K562 (cell line): ENCODE results near the gene CD300LD. TPM values are rescaled to one million over a fixed set of nuclear protein-coding genes. Genes with fewer than 3 reads are reported as not detected.

Experiments
- ATAC-seq: fragments of 200-7000 bp; cut with Tn5 transposase; 3 replicates; pipeline ENCODE4 v1.9.1; 2020; ENCODE audit warnings: moderate library complexity
- BruUV-seq: library from RNA; stranded (reverse); fragments of 400-500 nt; replicated peaks from 2 replicates; lab custom pipeline; 2021; lab: Mats Ljungman, UMichigan
- CTCF ChIA-PET: fragments of 300-600 bp; formaldehyde crosslinking; extraction: SDS; loops from one replicate; lab custom pipeline; 2021; ENCODE audit warnings: low intra/inter-chr PET ratio; lab: Yijun Ruan, JAX
- POLR2A ChIA-PET: fragments of 300-600, 350-650 bp; sonication (Branson Sonifier 250); formaldehyde crosslinking; extraction: SDS; loops from one replicate; lab custom pipeline; 2021; ENCODE audit warnings: antibody characterized with exemption, inconsistent platforms; lab: Yijun Ruan, JAX
- DNase-seq, 4 experiments: peaks; one replicate each; pipeline versions ENCODE4 v3.0.0 to v3.0.0-alpha.2; 2011 to 2018; ENCODE audit warnings: low spot score in 3 of 4, mixed read lengths in 3 of 4; ENCODE audit errors: extremely low read depth in 1 of 4
- FAIRE-seq: peaks from 2 replicates; lab custom pipeline; 2011; peaks lifted over from hg19 to GRCh38; lab: Jason Lieb, UNC
- H2AFZ ChIP-seq: 2 replicates; pipeline ENCODE4 v1.6.0; 2011; ENCODE audit warnings: low read depth, low read length, control low read depth, inconsistent platforms
- H3K27ac ChIP-seq: fragments of 200-600 bp; 3 replicates; pipeline ENCODE4 v1.8.0; 2011; ENCODE audit warnings: low read depth, mild to moderate bottlenecking, control low read depth, inconsistent platforms, low read length, moderate library complexity, mixed read lengths; ENCODE audit errors: extremely low read depth
- H3K27me3 ChIP-seq, 2 experiments: fragments of 300-600 bp in 1 of 2; 2 replicates in 1 of 2; 3 replicates in 1 of 2; pipeline versions ENCODE4 v1.6.0 to v1.8.0; 2011; ENCODE audit warnings: inconsistent platforms in 2 of 2, low read length in 2 of 2, mild to moderate bottlenecking in 1 of 2, mixed read lengths in 1 of 2, moderate library complexity in 1 of 2; ENCODE audit not compliant: control insufficient read depth in 2 of 2, insufficient read depth in 2 of 2
- H3K36me3 ChIP-seq: fragments of 300-600 bp; 3 replicates; pipeline ENCODE4 v1.8.0; 2011; ENCODE audit warnings: mild to moderate bottlenecking, low read length, inconsistent platforms; ENCODE audit not compliant: control insufficient read depth, insufficient read depth
- H3K4me1 ChIP-seq, 2 experiments: fragments of 200-600 bp in 1 of 2; replicated peaks in 1 of 2; 2 replicates in 1 of 2; 3 replicates in 1 of 2; pipeline versions ENCODE4 v1.5.1 to v1.8.0; 2011; ENCODE audit warnings: inconsistent platforms in 2 of 2, low read length in 2 of 2, mild to moderate bottlenecking in 1 of 2, mixed read lengths in 1 of 2, moderate library complexity in 1 of 2; ENCODE audit not compliant: control insufficient read depth in 2 of 2, insufficient read depth in 2 of 2
- H3K4me2 ChIP-seq: 2 replicates; pipeline ENCODE4 v1.6.1; 2011; ENCODE audit warnings: low read length, control low read depth, inconsistent platforms, mixed read lengths; ENCODE audit not compliant: insufficient read depth
- H3K4me3 ChIP-seq: fragments of 200-600 bp; sonication (generic), shearing (Covaris generic); 2 replicates; pipeline ENCODE4 v1.5.1; 2016; ENCODE audit warnings: control low read depth, inconsistent platforms
- H3K79me2 ChIP-seq: fragments of 200-600 bp; 3 replicates; pipeline ENCODE4 v1.8.0; 2011; ENCODE audit warnings: low read length, inconsistent platforms; ENCODE audit not compliant: control insufficient read depth, insufficient read depth
- H3K9ac ChIP-seq, 2 experiments: 2 replicates each; pipeline versions ENCODE4 v1.6.0 to v1.6.1; 2011; ENCODE audit warnings: low read depth in 2 of 2, low read length in 2 of 2, control low read depth in 1 of 2, inconsistent platforms in 1 of 2, mild to moderate bottlenecking in 1 of 2, mixed read lengths in 1 of 2; ENCODE audit not compliant: insufficient read depth in 1 of 2
- H3K9me1 ChIP-seq: one replicate; pipeline ENCODE4 v1.6.0; 2011; ENCODE audit warnings: inconsistent platforms, mild to moderate bottlenecking, low read length, moderate library complexity; ENCODE audit not compliant: control insufficient read depth, insufficient read depth
- H3K9me3 ChIP-seq: replicated peaks from 2 replicates; pipeline ENCODE4 v1.5.1; 2011; ENCODE audit warnings: low read depth, low read length, inconsistent platforms; ENCODE audit not compliant: control insufficient read depth, insufficient read depth
- H4K20me1 ChIP-seq: replicated peaks from 2 replicates; pipeline ENCODE4 v1.6.1; 2011; ENCODE audit warnings: low read length, inconsistent platforms, mixed read lengths; ENCODE audit not compliant: control insufficient read depth, insufficient read depth
- DEAF1 ChIP-seq: fragments of 450-650 bp; formaldehyde crosslinking; IDR thresholded peaks from 2 replicates; pipeline ENCODE4 v1.4.0; 2020; ENCODE audit warnings: mild to moderate bottlenecking, moderate library complexity
- MAFG ChIP-seq: fragments of 450-650 bp; conservative IDR thresholded peaks from 2 replicates; pipeline ENCODE4 v1.6.1; 2016; ENCODE audit warnings: missing genetic modification characterization, missing compliant biosample characterization
- MTF1 ChIP-seq: fragments of 250-450 bp; sonication (Bioruptor Pico); IDR thresholded peaks from 2 replicates; pipeline ENCODE4 v1.9.0; 2021; ENCODE audit warnings: moderate library complexity, mild to moderate bottlenecking, inconsistent platforms, borderline replicate concordance
- NFIC ChIP-seq: fragments of 450-650 bp; IDR thresholded peaks from 2 replicates; pipeline ENCODE4 v1.6.1; 2017; ENCODE audit warnings: mild to moderate bottlenecking, inconsistent platforms
- PHF21A ChIP-seq: fragments of 450-650 bp; IDR thresholded peaks from 2 replicates; pipeline ENCODE4 v1.6.1; 2017; ENCODE audit warnings: low read depth, borderline replicate concordance
- SMAD1 ChIP-seq: fragments of 150-350 bp; IDR thresholded peaks from 2 replicates; pipeline ENCODE4 v1.6.1; 2014; ENCODE audit warnings: low read length, low read depth; ENCODE audit not compliant: partially characterized antibody
- ZNF146 ChIP-seq: IDR thresholded peaks from one replicate; pipeline ENCODE4 v1.6.1; 2018; ENCODE audit warnings: missing compliant biosample characterization; ENCODE audit not compliant: unreplicated experiment
- ZNF318 ChIP-seq, 2 experiments: fragments of 450-650 bp; IDR thresholded peaks; 2 replicates each; pipeline ENCODE4 v1.6.1; 2016; ENCODE audit warnings: mild to moderate bottlenecking in 2 of 2, borderline replicate concordance in 1 of 2, low read depth in 1 of 2, moderate library complexity in 1 of 2
- ZNF717 ChIP-seq: fragments of 250-450 bp; sonication (Bioruptor Pico); IDR thresholded peaks from 2 replicates; pipeline ENCODE4 v1.5.0; 2021
- ZNF764 ChIP-seq: fragments of 250-450 bp; sonication (Bioruptor Pico); IDR thresholded peaks from 2 replicates; pipeline ENCODE4 v1.4.0; 2020; ENCODE audit warnings: low read depth, mild to moderate bottlenecking, moderate library complexity
- ZNF77 ChIP-seq: fragments of 250-450 bp; sonication (Bioruptor Pico); IDR thresholded peaks from 2 replicates; pipeline ENCODE4 v1.5.0; 2020
- WGBS: fragments of 100-300 bp; shearing (Covaris generic); methylation state at CpG from one replicate; pipeline ENCODE4 v1.1.6; 2016; ENCODE audit warnings: low coverage, mixed read lengths; ENCODE audit not compliant: insufficient coverage; ENCODE audit errors: missing lambda C conversion rate; 5-methylcytosine and 5-hydroxymethylcytosine counted together
- in situ Hi-C: fragments of 300-500 bp; cut with MboI; formaldehyde crosslinking; loops from 4 replicates; pipeline ENCODE4 v1.15.0; 2018; ENCODE audit warnings: inconsistent platforms, mixed read lengths
- intact Hi-C: fragments of 100-400 bp; cut with micrococcal nuclease; formaldehyde crosslinking; loops from 2 replicates; pipeline ENCODE4 v1.14.2; 2022
- polyA plus RNA-seq, 8 experiments: library from polyadenylated mRNA; depleted of rRNA in 4 of 8; stranded (reverse) in 5 of 8; unstranded in 3 of 8; fragments of >200 nt; fragmentation: Nextera tagmentation in 2 of 8; fragmentation: Illumina TruSeq in 1 of 8; extraction: Ambion mirVana in 2 of 8; extraction: Trizol in 1 of 8; gene quantifications; 2 replicates each; pipeline versions ENCODE4 v1.2.1 to v1.2.3, GENCODE V29; 2011 to 2014; ENCODE audit warnings: inconsistent platforms in 1 of 8, missing spikeins in 1 of 8
- total RNA-seq, 7 experiments: library from RNA; depleted of rRNA in 6 of 7; stranded (reverse); fragments of >200 nt in 6 of 7; fragmentation: Illumina TruSeq in 2 of 7; extraction: Trizol in 2 of 7; gene quantifications; 2 replicates each; pipeline versions ENCODE4 v1.2.1 to v1.2.3, GENCODE V29; 2011 to 2021; ENCODE audit warnings: low replicate concordance in 1 of 7
- TF ChIP-seq, protein P1 (sequence below), 3 experiments: IDR thresholded peaks in 2 of 3; conservative IDR thresholded peaks in 1 of 3; 2 replicates each; pipeline ENCODE4 v1.5.1; 2011 to 2012; ENCODE audit warnings: low read length in 3 of 3, mild to moderate bottlenecking in 3 of 3, control low read depth in 2 of 3, improper control_type of control experiment in 1 of 3, inconsistent platforms in 1 of 3, low read depth in 1 of 3, mixed read lengths in 1 of 3, moderate library complexity in 1 of 3; ENCODE audit not compliant: insufficient read depth in 2 of 3

The CD300LD gene
- total and polyA plus RNA-seq, 9 of the 15 experiments (the other 6 are each of a cell fraction or from before 2014, with no cell fraction given) = not detected

GRCh38 chr17:74547736-74548135 is 44.3 kb downstream of the CD300LD start:
- Histone ChIP-seq H4K20me1 (no peaks in the 10 kb centered on the region; the same call in 1 of the 2 replicates), H3K27me3 (peaks cover 3 to 89% of the 10 kb centered on the region in 2 experiments; a peak in 4 of 5 replicates), H3K4me3 (no peak overlapping the region), H3K36me3 (no peaks in the 10 kb centered on the region), H3K79me2 (no peaks in the 10 kb centered on the region), H3K27ac (no peak overlapping the region), H2AFZ (no peak overlapping the region), H3K9me1 (no peaks in the 10 kb centered on the region), H3K4me1 (peaks cover 0 to 3% of the 10 kb centered on the region in 2 experiments; a peak in 1 of 5 replicates), H3K9ac (no peak overlapping the region), H3K4me2 (no peak overlapping the region), H3K9me3 (no peaks in the 10 kb centered on the region)
- FAIRE-seq (no peak), ATAC-seq (no peak), DNase-seq (no peak)
- WGBS = 0% methylated on average over 3 of the region's 3 CpGs
- in situ Hi-C loops (no loop called here), intact Hi-C loops (no loop called here)
- no TSS peak for BruUV-seq
- ChIA-PET CTCF (no interaction called here), POLR2A (no interaction called here)
- TF ChIP-seq SMAD1 = no peak
- TF ChIP-seq MTF1 (CRISPR knock-in tag) = no peak
- no peak for TF ChIP-seq MAFG
- TF ChIP-seq PHF21A = no peak
- no peak for TF ChIP-seq ZNF146 (CRISPR knock-in tag)
- no peak for TF ChIP-seq DEAF1 (CRISPR knock-in tag)
- no peak for TF ChIP-seq ZNF764 (CRISPR knock-in tag)
- TF ChIP-seq ZNF717 (CRISPR knock-in tag) = no peak
- TF ChIP-seq, protein P1, sequence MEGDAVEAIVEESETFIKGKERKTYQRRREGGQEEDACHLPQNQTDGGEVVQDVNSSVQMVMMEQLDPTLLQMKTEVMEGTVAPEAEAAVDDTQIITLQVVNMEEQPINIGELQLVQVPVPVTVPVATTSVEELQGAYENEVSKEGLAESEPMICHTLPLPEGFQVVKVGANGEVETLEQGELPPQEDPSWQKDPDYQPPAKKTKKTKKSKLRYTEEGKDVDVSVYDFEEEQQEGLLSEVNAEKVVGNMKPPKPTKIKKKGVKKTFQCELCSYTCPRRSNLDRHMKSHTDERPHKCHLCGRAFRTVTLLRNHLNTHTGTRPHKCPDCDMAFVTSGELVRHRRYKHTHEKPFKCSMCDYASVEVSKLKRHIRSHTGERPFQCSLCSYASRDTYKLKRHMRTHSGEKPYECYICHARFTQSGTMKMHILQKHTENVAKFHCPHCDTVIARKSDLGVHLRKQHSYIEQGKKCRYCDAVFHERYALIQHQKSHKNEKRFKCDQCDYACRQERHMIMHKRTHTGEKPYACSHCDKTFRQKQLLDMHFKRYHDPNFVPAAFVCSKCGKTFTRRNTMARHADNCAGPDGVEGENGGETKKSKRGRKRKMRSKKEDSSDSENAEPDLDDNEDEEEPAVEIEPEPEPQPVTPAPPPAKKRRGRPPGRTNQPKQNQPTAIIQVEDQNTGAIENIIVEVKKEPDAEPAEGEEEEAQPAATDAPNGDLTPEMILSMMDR (IDR thresholded peaks at IDR 0.05 in 2 of 3, conservative IDR thresholded peaks at IDR 0.05 in 1 of 3; ENCODE audit: insufficient read depth in 2 of 3, low read depth in 1 of 3, low read length in 3 of 3) = no peak
- TF ChIP-seq ZNF77 (CRISPR knock-in tag) = no peak
- TF ChIP-seq NFIC = no peak
- TF ChIP-seq ZNF318 (IDR thresholded peaks at IDR 0.05; ENCODE audit: borderline replicate concordance in 1 of 2, low read depth in 1 of 2) = no peak
